ENCODE results near the gene KRT83.
"Not testable (repeated sequence)": the region's sequence is repeated elsewhere in the genome, so short reads cannot be mapped to it uniquely, and the experiment has no call there.

KRT83 gene

DNA sequence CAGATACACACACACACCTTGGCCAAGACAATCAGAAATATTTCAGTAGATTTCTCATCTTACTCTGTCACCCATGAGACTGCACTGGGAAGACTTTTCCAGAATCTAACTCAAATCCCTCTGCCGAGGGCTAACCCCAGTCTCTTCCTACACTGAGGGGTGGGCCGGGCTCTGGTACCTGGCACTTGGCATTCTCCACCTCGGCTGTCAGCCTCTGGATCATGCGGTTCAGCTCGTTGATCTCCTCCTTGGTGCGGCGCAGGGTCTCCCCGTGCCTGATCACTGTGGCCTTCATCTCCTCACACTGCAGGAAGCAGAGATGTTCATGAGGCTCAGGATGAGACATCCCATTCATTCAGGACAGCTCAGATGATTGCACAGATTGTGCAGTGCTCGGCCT is 4.9 kb downstream of the KRT83 start:
- TF ChIP-seq, protein P1, sequence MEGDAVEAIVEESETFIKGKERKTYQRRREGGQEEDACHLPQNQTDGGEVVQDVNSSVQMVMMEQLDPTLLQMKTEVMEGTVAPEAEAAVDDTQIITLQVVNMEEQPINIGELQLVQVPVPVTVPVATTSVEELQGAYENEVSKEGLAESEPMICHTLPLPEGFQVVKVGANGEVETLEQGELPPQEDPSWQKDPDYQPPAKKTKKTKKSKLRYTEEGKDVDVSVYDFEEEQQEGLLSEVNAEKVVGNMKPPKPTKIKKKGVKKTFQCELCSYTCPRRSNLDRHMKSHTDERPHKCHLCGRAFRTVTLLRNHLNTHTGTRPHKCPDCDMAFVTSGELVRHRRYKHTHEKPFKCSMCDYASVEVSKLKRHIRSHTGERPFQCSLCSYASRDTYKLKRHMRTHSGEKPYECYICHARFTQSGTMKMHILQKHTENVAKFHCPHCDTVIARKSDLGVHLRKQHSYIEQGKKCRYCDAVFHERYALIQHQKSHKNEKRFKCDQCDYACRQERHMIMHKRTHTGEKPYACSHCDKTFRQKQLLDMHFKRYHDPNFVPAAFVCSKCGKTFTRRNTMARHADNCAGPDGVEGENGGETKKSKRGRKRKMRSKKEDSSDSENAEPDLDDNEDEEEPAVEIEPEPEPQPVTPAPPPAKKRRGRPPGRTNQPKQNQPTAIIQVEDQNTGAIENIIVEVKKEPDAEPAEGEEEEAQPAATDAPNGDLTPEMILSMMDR (conservative IDR thresholded peaks at IDR 0.05; ENCODE audit: low read depth, low read length): no peak
- H3K4me1 ChIP-seq (ENCODE audit: low read depth, poor library complexity, severe bottlenecking): no peaks in the 10 kb centered on the region
- H3K4me2 ChIP-seq: no peak overlapping the region
- no peak overlapping the region for H3K4me3 ChIP-seq (IDR thresholded peaks at IDR 0.05; ENCODE audit: insufficient read depth, low read depth, low read length)
- no peak overlapping the region for H3K27ac ChIP-seq
- peaks cover 7% of the 10 kb centered on the region; the same call in 1 of the 2 replicates for H3K27me3 ChIP-seq (ENCODE audit: insufficient read depth, low read depth)
- no peaks in the 10 kb centered on the region for H4K20me1 ChIP-seq (ENCODE audit: insufficient read depth)
- H3K79me2 ChIP-seq (ENCODE audit: insufficient read depth, low read depth): no peaks in the 10 kb centered on the region
- H3K9ac ChIP-seq: no peak overlapping the region
- no peak overlapping the region for H2AFZ ChIP-seq (ENCODE audit: low read depth)
- no peaks in the 10 kb centered on the region for H3K36me3 ChIP-seq (ENCODE audit: insufficient read depth)

DNA sequence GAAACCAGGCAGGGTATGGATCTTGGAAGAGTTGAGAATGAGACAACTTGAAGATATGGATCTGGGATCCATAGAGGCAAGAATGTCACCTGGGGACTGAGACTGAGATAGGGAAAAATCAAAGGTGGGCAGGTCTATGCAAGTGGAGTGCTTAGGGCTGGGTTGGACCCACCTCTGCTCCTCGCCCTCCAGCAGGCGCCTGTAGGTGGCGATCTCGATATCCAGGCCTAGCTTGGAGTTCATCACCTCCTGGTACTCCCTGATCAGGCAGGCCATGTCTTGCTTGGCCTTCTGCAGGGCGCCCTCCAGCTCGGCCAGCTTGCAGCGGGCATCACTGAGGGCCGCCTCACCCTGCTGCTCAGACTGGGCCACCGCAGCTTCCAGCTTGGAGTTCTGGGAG is 5.5 kb downstream of the KRT83 start:
- not testable (repeated sequence) for H4K20me1 ChIP-seq (ENCODE audit: insufficient read depth); H3K4me1 ChIP-seq (ENCODE audit: low read depth, poor library complexity, severe bottlenecking); H3K4me3 ChIP-seq (IDR thresholded peaks at IDR 0.05; ENCODE audit: insufficient read depth, low read depth, low read length); H2AFZ ChIP-seq (ENCODE audit: low read depth); H3K4me2 ChIP-seq; H3K27ac ChIP-seq; H3K79me2 ChIP-seq (ENCODE audit: insufficient read depth, low read depth); H3K9ac ChIP-seq; H3K36me3 ChIP-seq (ENCODE audit: insufficient read depth); H3K27me3 ChIP-seq (ENCODE audit: insufficient read depth, low read depth)
- TF ChIP-seq, protein P1 (conservative IDR thresholded peaks at IDR 0.05; ENCODE audit: low read depth, low read length): 0 out of 2 replicates have a peak, but pooled peaks have one; percentile 25

DNA sequence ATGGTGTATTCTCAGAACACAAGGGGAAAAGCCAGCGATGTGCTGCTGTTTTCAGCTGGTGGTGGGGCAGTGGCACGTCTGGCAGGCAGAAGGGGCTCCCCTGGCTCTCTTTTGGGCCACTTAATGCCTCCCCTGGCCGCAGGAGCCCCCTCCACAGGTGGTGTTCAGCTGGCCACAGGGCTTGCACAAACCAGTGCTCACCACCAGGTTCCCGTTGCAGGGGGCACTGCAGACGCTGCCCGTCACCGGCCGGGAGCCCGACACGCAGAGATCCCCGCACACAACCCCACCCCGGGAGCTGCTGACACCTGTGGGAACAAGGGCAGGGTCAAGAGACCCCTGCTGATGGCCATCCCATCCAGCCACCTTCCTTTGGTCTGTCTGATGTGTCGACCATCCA is 6.7 kb downstream of the KRT83 start:
- H3K4me3 ChIP-seq (IDR thresholded peaks at IDR 0.05; ENCODE audit: insufficient read depth, low read depth, low read length): no peak overlapping the region
- no peaks in the 10 kb centered on the region for H3K79me2 ChIP-seq (ENCODE audit: insufficient read depth, low read depth)
- TF ChIP-seq, protein P1 (conservative IDR thresholded peaks at IDR 0.05; ENCODE audit: low read depth, low read length): no peak
- no peaks in the 10 kb centered on the region for H3K36me3 ChIP-seq (ENCODE audit: insufficient read depth)
- no peak overlapping the region for H2AFZ ChIP-seq (ENCODE audit: low read depth)
- H3K9ac ChIP-seq: no peak overlapping the region
- H3K4me2 ChIP-seq: no peak overlapping the region
- H3K4me1 ChIP-seq (ENCODE audit: low read depth, poor library complexity, severe bottlenecking): no peaks in the 10 kb centered on the region
- no peaks in the 10 kb centered on the region for H4K20me1 ChIP-seq (ENCODE audit: insufficient read depth)
- no peaks in the 10 kb centered on the region; the same call in 1 of the 2 replicates for H3K27me3 ChIP-seq (ENCODE audit: insufficient read depth, low read depth)
- no peak overlapping the region for H3K27ac ChIP-seq

DNA sequence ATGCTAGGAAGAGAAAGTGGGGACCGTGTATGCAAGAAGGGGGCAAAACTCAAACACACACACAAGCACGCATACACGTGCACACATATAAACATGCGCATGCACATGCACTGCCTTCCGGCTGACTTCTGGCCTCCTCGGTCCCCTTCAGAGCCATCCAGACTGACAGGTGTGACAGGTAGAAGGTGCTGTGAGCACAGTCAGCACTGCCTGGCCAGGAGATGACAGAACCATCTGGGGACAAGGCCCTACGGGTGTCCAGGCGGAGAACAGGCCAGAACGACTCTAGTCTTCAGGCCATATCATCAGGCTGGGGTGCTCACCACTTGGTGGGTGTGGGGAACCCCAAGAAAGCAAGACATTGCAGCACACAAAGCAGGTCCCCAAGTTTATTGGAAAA is 7.3 kb downstream of the KRT83 start:
- Histone ChIP-seq H3K4me1 (ENCODE audit: low read depth, poor library complexity, severe bottlenecking) (no peaks in the 10 kb centered on the region), H3K27ac (no peak overlapping the region), H3K9ac (no peak overlapping the region), H3K79me2 (ENCODE audit: insufficient read depth, low read depth) (no peaks in the 10 kb centered on the region), H3K4me3 (IDR thresholded peaks at IDR 0.05; ENCODE audit: insufficient read depth, low read depth, low read length) (no peak overlapping the region), H3K4me2 (no peak overlapping the region), H3K27me3 (ENCODE audit: insufficient read depth, low read depth) (no peaks in the 10 kb centered on the region; the same call in 1 of the 2 replicates), H2AFZ (ENCODE audit: low read depth) (no peak overlapping the region), H4K20me1 (ENCODE audit: insufficient read depth) (no peaks in the 10 kb centered on the region), H3K36me3 (ENCODE audit: insufficient read depth) (no peaks in the 10 kb centered on the region)
- TF ChIP-seq, protein P1 (conservative IDR thresholded peaks at IDR 0.05; ENCODE audit: low read depth, low read length): no peak

Data from KMS-11 (cell line).